IMR-90 (cell line): ENCODE measurements around the gene PTPRK. TPM values are rescaled to one million over a fixed set of nuclear protein-coding genes. Genes with fewer than 3 reads are reported as not detected.

Experiments
- ATAC-seq: fragments of 200-7000 bp; cut with Tn5 transposase; 2 replicates; pipeline ENCODE4 v1.9.1; 2020; ENCODE audit warnings: low read depth, mild to moderate bottlenecking, moderate library complexity
- BruUV-seq: library from RNA; stranded (reverse); fragments of 400-500 nt; replicated peaks from 2 replicates; lab custom pipeline; 2021; lab: Mats Ljungman, UMichigan
- CTCF ChIA-PET: fragments of 300-600 bp; formaldehyde crosslinking; extraction: SDS; loops from one replicate; lab custom pipeline; 2021; ENCODE audit warnings: antibody characterized with exemption; lab: Yijun Ruan, JAX
- POLR2A ChIA-PET: fragments of 300-600 bp; sonication (Branson Sonifier 250); formaldehyde crosslinking; loops from one replicate; lab custom pipeline; 2022; ENCODE audit warnings: antibody characterized with exemption; ENCODE audit not compliant: unreplicated experiment; lab: Charles Lee
- DNase-seq: peaks from one replicate; pipeline ENCODE4 v3.0.0; 2013
- H2AFZ ChIP-seq: replicated peaks from 2 replicates; pipeline ENCODE3; 2013; ENCODE audit warnings: low read length, mild to moderate bottlenecking; ENCODE audit not compliant: poor library complexity
- H2AK5ac ChIP-seq: 2 replicates; pipeline ENCODE4 v1.6.1; 2013; ENCODE audit warnings: low read depth, low read length, inconsistent platforms
- H2AK9ac ChIP-seq: replicated peaks from 2 replicates; pipeline ENCODE3; 2013; ENCODE audit warnings: mild to moderate bottlenecking, low read depth, low read length, moderate library complexity; ENCODE audit not compliant: poor library complexity
- H2BK120ac ChIP-seq: 2 replicates; pipeline ENCODE4 v1.6.1; 2013; ENCODE audit warnings: low read depth, low read length, inconsistent platforms
- H2BK15ac ChIP-seq: 3 replicates; pipeline ENCODE4 v1.6.1; 2013; ENCODE audit warnings: low read depth, low read length, inconsistent platforms
- H2BK20ac ChIP-seq: 2 replicates; pipeline ENCODE4 v1.6.1; 2013; ENCODE audit warnings: low read depth, mild to moderate bottlenecking, inconsistent platforms, low read length, moderate library complexity
- H2BK5ac ChIP-seq: 2 replicates; pipeline ENCODE4 v1.6.1; 2013; ENCODE audit warnings: mild to moderate bottlenecking, low read depth, low read length, inconsistent platforms; ENCODE audit not compliant: poor library complexity, severe bottlenecking
- H3K14ac ChIP-seq: replicated peaks from 2 replicates; pipeline ENCODE4 v1.6.1; 2013; ENCODE audit warnings: low read depth, low read length, inconsistent platforms
- H3K18ac ChIP-seq: 2 replicates; pipeline ENCODE4 v1.6.1; 2013; ENCODE audit warnings: low read depth, low read length, control low read depth
- H3K23ac ChIP-seq: 2 replicates; pipeline ENCODE4 v1.6.1; 2013; ENCODE audit warnings: low read depth, low read length, inconsistent platforms
- H3K27ac ChIP-seq: 2 replicates; pipeline ENCODE4 v1.5.1; 2013; ENCODE audit warnings: mild to moderate bottlenecking, control low read depth, low read length; ENCODE audit not compliant: insufficient read depth
- H3K27me3 ChIP-seq: 2 replicates; pipeline ENCODE4 v1.6.1; 2013; ENCODE audit warnings: low read length; ENCODE audit not compliant: control insufficient read depth, insufficient read depth
- H3K36me3 ChIP-seq: 2 replicates; pipeline ENCODE4 v1.6.1; 2013; ENCODE audit warnings: low read length, mixed read lengths; ENCODE audit not compliant: control insufficient read depth, insufficient read depth
- H3K4ac ChIP-seq: 2 replicates; pipeline ENCODE4 v1.6.1; 2013; ENCODE audit warnings: low read depth, low read length, inconsistent platforms
- H3K4me1 ChIP-seq: 2 replicates; pipeline ENCODE4 v1.6.1; 2013; ENCODE audit warnings: low read length, mixed read lengths; ENCODE audit not compliant: control insufficient read depth, insufficient read depth
- H3K4me2 ChIP-seq: 2 replicates; pipeline ENCODE4 v1.6.1; 2013; ENCODE audit warnings: low read depth, mild to moderate bottlenecking, control low read depth, low read length, moderate library complexity
- H3K4me3 ChIP-seq: 2 replicates; pipeline ENCODE4 v1.5.1; 2013; ENCODE audit warnings: low read depth, mild to moderate bottlenecking, control low read depth, low read length, moderate library complexity; ENCODE audit not compliant: insufficient read depth
- H3K56ac ChIP-seq: 2 replicates; pipeline ENCODE4 v1.6.1; 2013; ENCODE audit warnings: low read length, inconsistent platforms; ENCODE audit not compliant: insufficient read depth; ENCODE audit errors: extremely low read depth
- H3K79me1 ChIP-seq, 2 experiments: 2 replicates each; pipeline ENCODE4 v1.6.1; 2013; ENCODE audit warnings: low read length in 2 of 2, inconsistent platforms in 1 of 2, low read depth in 1 of 2
- H3K9ac ChIP-seq: 2 replicates; pipeline ENCODE4 v1.6.1; 2013; ENCODE audit warnings: low read depth, low read length, control low read depth
- H3K9me1 ChIP-seq: 2 replicates; pipeline ENCODE4 v1.6.1; 2013; ENCODE audit warnings: low read length, inconsistent platforms; ENCODE audit not compliant: insufficient read depth
- H3K9me3 ChIP-seq: 2 replicates; pipeline ENCODE4 v1.6.1; 2013; ENCODE audit warnings: low read length; ENCODE audit not compliant: control insufficient read depth, insufficient read depth
- H4K20me1 ChIP-seq: 2 replicates; pipeline ENCODE4 v1.6.1; 2013; ENCODE audit warnings: low read length, inconsistent platforms; ENCODE audit not compliant: insufficient read depth
- H4K5ac ChIP-seq: 2 replicates; pipeline ENCODE4 v1.6.1; 2013; ENCODE audit warnings: mild to moderate bottlenecking, low read depth, low read length, control low read depth
- H4K8ac ChIP-seq, 2 experiments: 2 replicates each; pipeline ENCODE4 v1.6.1; 2013; ENCODE audit warnings: low read depth in 2 of 2, low read length in 2 of 2, control low read depth in 1 of 2, inconsistent platforms in 1 of 2
- H4K91ac ChIP-seq: 2 replicates; pipeline ENCODE4 v1.6.1; 2013; ENCODE audit warnings: low read depth, low read length, inconsistent platforms; ENCODE audit not compliant: insufficient read depth
- BHLHE40 ChIP-seq: fragments of 150-350 bp; IDR thresholded peaks from 2 replicates; pipeline ENCODE4 v1.6.1; 2016; ENCODE audit warnings: mild to moderate bottlenecking, low read depth, low read length
- CEBPB ChIP-seq: IDR thresholded peaks from 2 replicates; pipeline ENCODE4 v1.6.1; 2012; ENCODE audit warnings: low read depth, low read length, improper control_type of control experiment
- CHD1 ChIP-seq: IDR thresholded peaks from 2 replicates; pipeline ENCODE4 v1.6.1; 2012; ENCODE audit warnings: low read depth, low read length, improper control_type of control experiment
- CTCF ChIP-seq: conservative IDR thresholded peaks from 2 replicates; pipeline ENCODE4 v1.5.1; 2012; ENCODE audit warnings: mild to moderate bottlenecking, low read depth, low read length, improper control_type of control experiment
- ELK1 ChIP-seq: fragments of 150-350 bp; IDR thresholded peaks from 2 replicates; pipeline ENCODE4 v1.6.1; 2016; ENCODE audit warnings: low read depth, mild to moderate bottlenecking, low read length, moderate library complexity, borderline replicate concordance
- FOS ChIP-seq: fragments of 150-350 bp; IDR thresholded peaks from 2 replicates; pipeline ENCODE4 v1.6.1; 2016; ENCODE audit warnings: low read depth, low read length
- MAFK ChIP-seq: IDR thresholded peaks from 2 replicates; pipeline ENCODE4 v1.6.1; 2012; ENCODE audit warnings: low read depth, low read length, improper control_type of control experiment
- MAZ ChIP-seq: IDR thresholded peaks from 2 replicates; pipeline ENCODE4 v1.6.1; 2012; ENCODE audit warnings: low read depth, mild to moderate bottlenecking, low read length, improper control_type of control experiment, moderate library complexity, borderline replicate concordance
- MXI1 ChIP-seq: IDR thresholded peaks from 2 replicates; pipeline ENCODE4 v1.6.1; 2012; ENCODE audit warnings: low read depth, mild to moderate bottlenecking, low read length, moderate library complexity, borderline replicate concordance
- NFE2L2 ChIP-seq: fragments of 150-350 bp; IDR thresholded peaks from 2 replicates; pipeline ENCODE4 v1.6.1; 2016; ENCODE audit warnings: low read depth, mild to moderate bottlenecking, low read length
- POLR2A ChIP-seq: IDR thresholded peaks from 2 replicates; pipeline ENCODE4 v1.6.1; 2012; ENCODE audit warnings: mild to moderate bottlenecking, low read depth, low read length
- RAD21 ChIP-seq: IDR thresholded peaks from 2 replicates; pipeline ENCODE4 v1.6.1; 2012; ENCODE audit warnings: low read length, improper control_type of control experiment
- RCOR1 ChIP-seq: IDR thresholded peaks from 2 replicates; pipeline ENCODE4 v1.6.1; 2012; ENCODE audit warnings: mild to moderate bottlenecking, low read length, improper control_type of control experiment; ENCODE audit not compliant: insufficient replicate concordance
- RFX5 ChIP-seq: IDR thresholded peaks from 2 replicates; pipeline ENCODE4 v1.8.0; 2012; ENCODE audit warnings: low read depth, mild to moderate bottlenecking, low read length, moderate library complexity
- SMC3 ChIP-seq: fragments of 150-350 bp; IDR thresholded peaks from 2 replicates; pipeline ENCODE4 v1.6.1; 2016; ENCODE audit warnings: low read depth, mild to moderate bottlenecking, antibody characterized with exemption, low read length, moderate library complexity
- USF2 ChIP-seq: fragments of 150-350 bp; IDR thresholded peaks from 2 replicates; pipeline ENCODE4 v1.6.1; 2017; ENCODE audit warnings: mild to moderate bottlenecking, antibody characterized with exemption, low read length, low read depth
- WGBS, 2 experiments: methylation state at CpG; one replicate each; pipeline versions ENCODE4 v1.1.5 to v1.1.7; 2013; ENCODE audit warnings: missing lambda C conversion rate in 2 of 2; ENCODE audit not compliant: insufficient read length in 1 of 2; ENCODE audit errors: extremely low coverage in 2 of 2; 5-methylcytosine and 5-hydroxymethylcytosine counted together
- dilution Hi-C: fragments of 300-500 bp; cut with HindIII; formaldehyde crosslinking; loops from one replicate; pipeline ENCODE4 v1.14.3; 2018; ENCODE audit warnings: low sequenced_read_pairs; ENCODE audit not compliant: unreplicated experiment
- in situ Hi-C: fragments of 300-500 bp; cut with MboI; formaldehyde crosslinking; loops from 3 replicates; pipeline ENCODE4 v1.14.3; 2019; ENCODE audit warnings: low sequenced_read_pairs, inconsistent platforms, mixed read lengths
- intact Hi-C: fragments of 100-400 bp; cut with micrococcal nuclease; formaldehyde crosslinking; loops from 2 replicates; pipeline ENCODE4 v1.10.0; 2022
- polyA plus RNA-seq, 3 experiments: library from polyadenylated mRNA; depleted of rRNA; stranded (reverse); fragments of >200 nt; gene quantifications; 2 replicates each; pipeline ENCODE4 v1.2.3, GENCODE V29; 2012; ENCODE audit warnings: low replicate concordance in 1 of 3
- total RNA-seq: library from RNA; depleted of rRNA; stranded (reverse); fragments of >200 nt; gene quantifications from 2 replicates; pipeline ENCODE4 v1.2.3, GENCODE V29; 2012

Gene PTPRK
- total and polyA plus RNA-seq, 2 of the 4 experiments (the other 2 are of a cell fraction), result 18.0 to 80.8 TPM

- DNase-seq (no peak), ATAC-seq (no peak)
- 67% methylated on average over 2 of the region's 6 CpGs; no CpG with 5 or more reads in 1 of the 2 experiments for WGBS, 2 experiments
- H2BK120ac ChIP-seq, result no peak overlapping the region
- no peak overlapping the region for H2BK20ac ChIP-seq
- H2AK9ac ChIP-seq, result no peak overlapping the region
- H3K56ac ChIP-seq, result no peak overlapping the region
- no peaks in the 10 kb centered on the region for H3K36me3 ChIP-seq
- ChIA-PET POLR2A (no interaction called here), CTCF (interaction anchor here (0.6 kb wide), 1 partner anchor 12 kb away, joined by 3 read pairs; no protein-coding TSS in a partner anchor)
- H2AFZ ChIP-seq, result no peak overlapping the region
- H3K23ac ChIP-seq, result no peak overlapping the region
- H3K14ac ChIP-seq, result no peak overlapping the region
- no peak overlapping the region for H3K4ac ChIP-seq
- intact Hi-C loops, result no loop called here
- no peak overlapping the region for H2AK5ac ChIP-seq
- H4K91ac ChIP-seq, result no peak overlapping the region
- dilution Hi-C loops, result no loop called here
- no TSS peak for BruUV-seq
- no peaks in the 10 kb centered on the region for H3K79me1 ChIP-seq
- H2BK15ac ChIP-seq, result no peak overlapping the region
- H3K4me2 ChIP-seq, result no peak overlapping the region
- no peaks in the 10 kb centered on the region for H3K9me3 ChIP-seq
- in situ Hi-C loops, result no loop called here
- H4K5ac ChIP-seq, result no peak overlapping the region
- no peaks in the 10 kb centered on the region for H4K20me1 ChIP-seq
- no peak overlapping the region for H4K8ac ChIP-seq
- no peak overlapping the region for H3K18ac ChIP-seq
- TF ChIP-seq CHD1, result no peak
- TF ChIP-seq ELK1, result no peak
- no peak for TF ChIP-seq RFX5
- no peak for TF ChIP-seq POLR2A
- TF ChIP-seq RAD21, result no peak
- TF ChIP-seq MXI1, result no peak
- TF ChIP-seq BHLHE40, result no peak
- TF ChIP-seq MAFK, result no peak
- no peak for TF ChIP-seq CTCF
- no peak for TF ChIP-seq NFE2L2
- TF ChIP-seq RCOR1, result no peak
- no peak for TF ChIP-seq CEBPB
- TF ChIP-seq SMC3, result no peak
- TF ChIP-seq USF2, result no peak
- no peak for TF ChIP-seq FOS
- TF ChIP-seq MAZ, result no peak
- H3K4me1 ChIP-seq, result no peaks in the 10 kb centered on the region
- no peaks in the 10 kb centered on the region for H3K27me3 ChIP-seq
- no peak overlapping the region for H3K4me3 ChIP-seq
- no peak overlapping the region for H2BK5ac ChIP-seq
- H3K27ac ChIP-seq, result no peak overlapping the region
- H3K9ac ChIP-seq, result no peak overlapping the region
- H3K9me1 ChIP-seq, result no peaks in the 10 kb centered on the region
Observed at GRCh38 chr6:127956260-127956888, 564.0 kb downstream of the PTPRK start.
